HepG2 (cell line): ENCODE measurements around the gene CEBPB. TPM values are rescaled to one million over a fixed set of nuclear protein-coding genes. Genes with fewer than 3 reads are reported as not detected.

Source experiments
- CREBL2 ChIP-seq: sonication (generic); formaldehyde crosslinking; IDR thresholded peaks from 2 replicates; pipeline ENCODE4 v1.8.1; 2023; ENCODE audit warnings: missing genetic modification reagents, mild to moderate bottlenecking, borderline replicate concordance
- HMGXB3 ChIP-seq: sonication (generic); formaldehyde crosslinking; IDR thresholded peaks from 2 replicates; pipeline ENCODE4 v1.4.0; 2020; ENCODE audit warnings: missing genetic modification reagents, borderline replicate concordance
- JARID2 ChIP-seq: sonication (generic); formaldehyde crosslinking; IDR thresholded peaks from 2 replicates; pipeline ENCODE4 v1.8.1; 2023; ENCODE audit warnings: missing genetic modification reagents, inconsistent platforms; ENCODE audit not compliant: insufficient replicate concordance
- MATR3 ChIP-seq: sonication (generic); formaldehyde crosslinking; IDR thresholded peaks from 2 replicates; pipeline ENCODE4 v1.4.0; 2020; ENCODE audit warnings: missing genetic modification reagents
- MLX ChIP-seq: IDR thresholded peaks from 2 replicates; pipeline ENCODE4 v1.6.1; 2016
- PHF5A ChIP-seq: IDR thresholded peaks from one replicate; pipeline ENCODE4 v1.6.1; 2018; ENCODE audit warnings: low read depth, missing genetic modification reagents; ENCODE audit not compliant: unreplicated experiment
- SNAPC4 ChIP-seq: sonication (generic); formaldehyde crosslinking; IDR thresholded peaks from 2 replicates; pipeline ENCODE4 v1.4.0; 2020; ENCODE audit warnings: mild to moderate bottlenecking, missing genetic modification reagents
- TFDP1 ChIP-seq: IDR thresholded peaks from 2 replicates; pipeline ENCODE4 v1.6.1; 2016; ENCODE audit warnings: missing compliant biosample characterization, missing genetic modification reagents, borderline replicate concordance
- TOE1 ChIP-seq: sonication (generic); formaldehyde crosslinking; IDR thresholded peaks from 2 replicates; pipeline ENCODE4 v1.4.0; 2020; ENCODE audit warnings: mild to moderate bottlenecking, missing genetic modification reagents
- ZKSCAN8 ChIP-seq: IDR thresholded peaks from 2 replicates; pipeline ENCODE4 v1.6.1; 2016; ENCODE audit warnings: borderline replicate concordance, missing genetic modification reagents, missing compliant biosample characterization
- ZUFSP ChIP-seq: sonication (generic); formaldehyde crosslinking; IDR thresholded peaks from 2 replicates; pipeline ENCODE4 v1.9.0; 2021; ENCODE audit warnings: missing genetic modification reagents, mild to moderate bottlenecking, borderline replicate concordance
- polyA plus RNA-seq, 8 experiments: library from polyadenylated mRNA; depleted of rRNA in 3 of 8; stranded (reverse) in 7 of 8; unstranded in 1 of 8; fragments of >200 nt; fragmentation: Illumina TruSeq in 4 of 8; extraction: Trizol in 4 of 8; gene quantifications; 2 replicates each; pipeline versions ENCODE4 v1.2.1 to v1.2.3, GENCODE V29; 2011 to 2016; ENCODE audit warnings: low read depth in 4 of 8, missing spikeins in 1 of 8, mixed read lengths in 1 of 8; ENCODE audit not compliant: insufficient read depth in 1 of 8
- total RNA-seq, 5 experiments: library from RNA; depleted of rRNA; stranded (reverse); fragments of >200 nt; fragmentation: Illumina TruSeq; extraction: Trizol; gene quantifications; 2 replicates each; pipeline ENCODE4 v1.2.3, GENCODE V29; 2016; ENCODE audit warnings: low read depth in 1 of 5

The CEBPB gene
- total and polyA plus RNA-seq, 2 of the 13 experiments (the other 11 are each of a cell fraction or from before 2014, with no cell fraction given), result 18.5 to 28.2 TPM

GRCh38 chr20:50188879-50189680, 1.6 kb upstream of the CEBPB start (continued):
- TF ChIP-seq ZUFSP (CRISPR knock-in tag) (no peak), MATR3 (no peak), PHF5A (CRISPR knock-in tag) (peak; percentile 81), HMGXB3 (CRISPR knock-in tag) (peak; percentile 68; the same call in 1 of the 2 replicates), CREBL2 (no peak), JARID2 (no peak), MLX (CRISPR knock-in tag) (peak; percentile 93), TOE1 (CRISPR knock-in tag) (peak; percentile 95), ZKSCAN8 (peak; percentile 93; the same call in 1 of the 2 replicates), SNAPC4 (CRISPR knock-in tag) (peak; percentile 84; the same call in 1 of the 2 replicates), TFDP1 (CRISPR knock-in tag) (peak; percentile 53; the same call in 1 of the 2 replicates)
